ENCODE data around the gene FIGLA.

The FIGLA gene

GRCh38 chr2:70769450-70769849 lies 21.0 kb downstream of the FIGLA start:
- no peak for DNase-seq

- DNase-seq, result no peak
Observed at GRCh38 chr2:70768590-70769085, 21.8 kb downstream of the FIGLA start.

- peak; percentile 66 for DNase-seq
Observed at GRCh38 chr2:70767699-70768589, 22.5 kb downstream of the FIGLA start, which contains the start of gene ADD2. ADD2 (minus strand) TSS chr2:70768200; CDS start chr2:70706408, 61,792 bp downstream.

- peak; percentile 74 for DNase-seq
Observed at GRCh38 chr2:70767079-70767698, 23.3 kb downstream of the FIGLA start.

GRCh38 chr2:70766357-70767078 lies 23.9 kb downstream of the FIGLA start:
- DNase-seq, result no peak

- DNase-seq, result no peak
Observed at GRCh38 chr2:70765507-70765906, 24.9 kb downstream of the FIGLA start.

GRCh38 chr2:70759446-70759845 lies 31.0 kb downstream of the FIGLA start:
- DNase-seq, result no peak

- no peak for DNase-seq
Observed at GRCh38 chr2:70757966-70758365, 32.5 kb downstream of the FIGLA start.

- DNase-seq, result no peak
Observed at GRCh38 chr2:70757360-70757759, 33.1 kb downstream of the FIGLA start.

GRCh38 chr2:70756128-70756527 lies 34.3 kb downstream of the FIGLA start:
- no peak for DNase-seq

GRCh38 chr2:70753902-70754301 lies 36.5 kb downstream of the FIGLA start:
- DNase-seq, result peak; percentile 13

- no peak for DNase-seq
Observed at GRCh38 chr2:70753031-70753430, 37.4 kb downstream of the FIGLA start.

- no peak for DNase-seq
Observed at GRCh38 chr2:70752396-70752795, 38.0 kb downstream of the FIGLA start.

- DNase-seq, result peak; percentile 12
Observed at GRCh38 chr2:70751881-70752280, 38.6 kb downstream of the FIGLA start.

- no peak for DNase-seq
Observed at GRCh38 chr2:70750320-70750719, 40.1 kb downstream of the FIGLA start.

- DNase-seq, result peak; percentile 3
Observed at GRCh38 chr2:70748002-70748784, 42.2 kb downstream of the FIGLA start.

- DNase-seq, result no peak
Observed at GRCh38 chr2:70747284-70747683, 43.2 kb downstream of the FIGLA start.

GRCh38 chr2:70746094-70746974 lies 44.1 kb downstream of the FIGLA start:
- no peak for DNase-seq

- DNase-seq, result no peak
Observed at GRCh38 chr2:70745276-70745825, 45.1 kb downstream of the FIGLA start.

GRCh38 chr2:70744397-70744796 lies 46.0 kb downstream of the FIGLA start:
- DNase-seq, result no peak

- DNase-seq, result no peak
Observed at GRCh38 chr2:70743677-70744076, 46.8 kb downstream of the FIGLA start.

Measured in COR-L47 (cell line).